Testis (tissue), 3 donors: ENCODE data around the gene DMD. TPM values are rescaled to one million over a fixed set of nuclear protein-coding genes. Genes with fewer than 3 reads are reported as not detected.

Source experiments
- DNase-seq: peaks from one replicate; pipeline ENCODE4 v3.0.0-alpha.2; 2019
- H3K27ac ChIP-seq, 2 donors: fragments of 200-600 bp; sonication (generic); one replicate each; pipeline ENCODE4 v1.5.1; 2019
- H3K27me3 ChIP-seq: fragments of 200-600 bp; sonication (generic); one replicate; pipeline ENCODE4 v1.5.1; 2019
- H3K36me3 ChIP-seq: fragments of 200-600 bp; sonication (generic); one replicate; pipeline ENCODE4 v1.5.1; 2017; ENCODE audit warnings: low read depth; ENCODE audit errors: missing control alignments
- H3K4me1 ChIP-seq: fragments of 200-600 bp; sonication (generic); one replicate; pipeline ENCODE4 v1.5.1; 2019
- H3K4me3 ChIP-seq, 2 donors: fragments of 200-600 bp; sonication (generic); one replicate each; pipeline ENCODE4 v1.5.1; 2017 to 2019
- H3K9me3 ChIP-seq: fragments of 200-600 bp; sonication (generic); one replicate; pipeline ENCODE4 v1.5.1; 2017
- POLR2A ChIP-seq: fragments of 450-650 bp; IDR thresholded peaks from one replicate; pipeline ENCODE4 v1.6.1; 2017; ENCODE audit warnings: antibody characterized with exemption, mild to moderate bottlenecking, moderate library complexity
- WGBS, 2 donors: methylation state at CpG; one replicate each; pipeline ENCODE4 v1.1.5; 2018; 5-methylcytosine and 5-hydroxymethylcytosine counted together
- intact Hi-C: fragments of 100-400 bp; cut with DNase I; formaldehyde crosslinking; loops from one replicate; pipeline ENCODE4 v1.15.1; 2023; ENCODE audit warnings: low total_unique reads
- polyA plus RNA-seq: library from polyadenylated mRNA; stranded (reverse); fragments of 350-450 nt; fragmentation: Illumina TruSeq; extraction: RNeasy Lipid Tissue Mini Kit (QIAGEN cat#74804); gene quantifications from one replicate; pipeline ENCODE4 v1.2.3, GENCODE V29; 2014; ENCODE audit warnings: low read depth, low replicate concordance; ENCODE audit not compliant: insufficient read depth
- total RNA-seq, 2 donors: library from RNA; depleted of rRNA; stranded (reverse); fragments of >200 nt; gene quantifications; one replicate each; pipeline ENCODE4 v1.2.3, GENCODE V29; 2016
- TF ChIP-seq, protein P1 (sequence below), 3 experiments: fragments of 450-650 bp in 2 of 3; fragments of 200-600 bp in 1 of 3; sonication (generic) in 1 of 3; IDR thresholded peaks; one replicate each; pipeline ENCODE4 v1.5.1; 2016 to 2019; ENCODE audit warnings: antibody characterized with exemption in 3 of 3, mild to moderate bottlenecking in 2 of 3, moderate library complexity in 1 of 3

The DMD gene
- total and polyA plus RNA-seq, 3 donors from 2014 or later: 11.3 to 34.1 (median 24.2) TPM

- DNase-seq: no peak
- intact Hi-C loops: no loop called here
- Histone ChIP-seq H3K4me3 (no peak overlapping the region), H3K4me1 (no peaks in the 10 kb centered on the region), H3K9me3 (no peaks in the 10 kb centered on the region), H3K27me3 (no peaks in the 10 kb centered on the region), H3K36me3 (no peaks in the 10 kb centered on the region), H3K27ac (no peak overlapping the region)
- 71 to 94% methylated on average over 2 of the region's 2 CpGs for WGBS, 2 donors
- no peak for TF ChIP-seq POLR2A
- TF ChIP-seq, protein P1, sequence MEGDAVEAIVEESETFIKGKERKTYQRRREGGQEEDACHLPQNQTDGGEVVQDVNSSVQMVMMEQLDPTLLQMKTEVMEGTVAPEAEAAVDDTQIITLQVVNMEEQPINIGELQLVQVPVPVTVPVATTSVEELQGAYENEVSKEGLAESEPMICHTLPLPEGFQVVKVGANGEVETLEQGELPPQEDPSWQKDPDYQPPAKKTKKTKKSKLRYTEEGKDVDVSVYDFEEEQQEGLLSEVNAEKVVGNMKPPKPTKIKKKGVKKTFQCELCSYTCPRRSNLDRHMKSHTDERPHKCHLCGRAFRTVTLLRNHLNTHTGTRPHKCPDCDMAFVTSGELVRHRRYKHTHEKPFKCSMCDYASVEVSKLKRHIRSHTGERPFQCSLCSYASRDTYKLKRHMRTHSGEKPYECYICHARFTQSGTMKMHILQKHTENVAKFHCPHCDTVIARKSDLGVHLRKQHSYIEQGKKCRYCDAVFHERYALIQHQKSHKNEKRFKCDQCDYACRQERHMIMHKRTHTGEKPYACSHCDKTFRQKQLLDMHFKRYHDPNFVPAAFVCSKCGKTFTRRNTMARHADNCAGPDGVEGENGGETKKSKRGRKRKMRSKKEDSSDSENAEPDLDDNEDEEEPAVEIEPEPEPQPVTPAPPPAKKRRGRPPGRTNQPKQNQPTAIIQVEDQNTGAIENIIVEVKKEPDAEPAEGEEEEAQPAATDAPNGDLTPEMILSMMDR (IDR thresholded peaks at IDR 0.05): no peak
Measured at GRCh38 chrX:32662516-32662915, 548.8 kb downstream of the DMD start.

DNA sequence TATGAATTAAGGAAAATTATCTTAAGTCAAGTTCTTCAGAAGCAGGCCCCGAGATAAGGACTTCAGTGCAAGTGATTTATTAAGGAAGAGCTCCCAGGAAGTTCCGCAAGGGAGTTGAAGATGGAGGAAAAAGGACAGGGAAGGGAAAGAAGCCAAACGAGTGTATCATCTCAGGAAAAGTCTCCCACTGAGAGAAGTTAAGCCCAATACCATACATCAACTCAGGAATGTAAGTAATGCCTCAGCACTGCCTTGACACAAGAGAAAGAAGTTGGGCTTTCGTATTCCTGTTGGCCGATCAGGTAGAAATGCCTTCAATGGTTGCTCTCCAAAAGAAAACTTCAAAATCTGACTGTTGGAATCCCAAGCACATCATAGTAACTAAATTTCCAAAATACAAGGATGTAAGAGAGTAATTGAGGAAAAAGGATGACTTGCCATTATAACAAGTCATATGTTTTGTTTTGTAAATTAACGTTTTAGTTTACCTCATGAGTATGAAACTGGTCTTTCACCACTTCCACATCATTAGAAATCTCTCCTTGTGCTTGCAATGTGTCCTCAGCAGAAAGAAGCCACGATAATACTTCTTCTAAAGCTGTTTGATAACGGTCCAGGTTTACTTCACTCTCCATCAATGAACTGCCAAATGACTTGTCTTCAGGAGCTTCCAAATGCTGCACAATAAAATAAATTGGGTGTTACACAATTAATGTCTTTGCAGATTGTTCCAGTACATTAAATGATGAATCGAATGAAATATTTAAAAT, 566.7 kb downstream of the DMD start:
- H3K27ac ChIP-seq: no peak overlapping the region
- no peak for DNase-seq
- no peaks in the 10 kb centered on the region for H3K27me3 ChIP-seq
- no peaks in the 10 kb centered on the region for H3K9me3 ChIP-seq
- WGBS, 2 donors: 78 to 84% methylated on average over 9 of the region's 9 CpGs
- intact Hi-C loops: no loop called here
- H3K36me3 ChIP-seq: no peaks in the 10 kb centered on the region
- H3K4me1 ChIP-seq: no peaks in the 10 kb centered on the region
- no peak overlapping the region for H3K4me3 ChIP-seq
- no peak for TF ChIP-seq POLR2A
- TF ChIP-seq, protein P1 (IDR thresholded peaks at IDR 0.05): no peak

- Histone ChIP-seq H3K9me3 (no peaks in the 10 kb centered on the region), H3K4me1 (no peaks in the 10 kb centered on the region), H3K27me3 (no peaks in the 10 kb centered on the region), H3K4me3 (no peak overlapping the region), H3K36me3 (no peaks in the 10 kb centered on the region), H3K27ac (no peak overlapping the region)
- TF ChIP-seq POLR2A: no peak
- TF ChIP-seq, protein P1 (IDR thresholded peaks at IDR 0.05): no peak
- intact Hi-C loops: no loop called here
- DNase-seq: no peak
- 87 to 96% methylated on average over 3 of the region's 3 CpGs for WGBS, 2 donors
Measured at GRCh38 chrX:32642283-32642682, 569.1 kb downstream of the DMD start.

GRCh38 chrX:32618154-32618553, 593.2 kb downstream of the DMD start:
- Histone ChIP-seq H3K9me3 (no peaks in the 10 kb centered on the region), H3K27ac (no peak overlapping the region), H3K27me3 (no peaks in the 10 kb centered on the region), H3K36me3 (no peaks in the 10 kb centered on the region), H3K4me1 (no peaks in the 10 kb centered on the region), H3K4me3 (no peak overlapping the region)
- intact Hi-C loops: no loop called here
- no peak for DNase-seq
- TF ChIP-seq, protein P1 (IDR thresholded peaks at IDR 0.05): no peak
- TF ChIP-seq POLR2A: no peak
- WGBS, 2 donors: 84 to 92% methylated on average over 5 of the region's 5 CpGs

- Histone ChIP-seq H3K4me3 (no peak overlapping the region), H3K9me3 (no peaks in the 10 kb centered on the region), H3K27ac (no peak overlapping the region), H3K27me3 (no peaks in the 10 kb centered on the region), H3K36me3 (no peaks in the 10 kb centered on the region), H3K4me1 (no peaks in the 10 kb centered on the region)
- intact Hi-C loops: no loop called here
- 91 to 98% methylated on average over 2 of the region's 2 CpGs for WGBS, 2 donors
- TF ChIP-seq POLR2A: no peak
- TF ChIP-seq, protein P1 (IDR thresholded peaks at IDR 0.05): no peak
- no peak for DNase-seq
Measured at GRCh38 chrX:32614707-32615106, 596.6 kb downstream of the DMD start.
